GM18520 (cell line): Measurements from ENCODE around the gene RUNX1.

ENCODE experiments used
- ATAC-seq: cut with Tn5 transposase; IDR thresholded peaks from one replicate; pipeline ENCODE4 v1.9.1; 2021; ENCODE audit not compliant: unreplicated experiment

The RUNX1 gene

DNA sequence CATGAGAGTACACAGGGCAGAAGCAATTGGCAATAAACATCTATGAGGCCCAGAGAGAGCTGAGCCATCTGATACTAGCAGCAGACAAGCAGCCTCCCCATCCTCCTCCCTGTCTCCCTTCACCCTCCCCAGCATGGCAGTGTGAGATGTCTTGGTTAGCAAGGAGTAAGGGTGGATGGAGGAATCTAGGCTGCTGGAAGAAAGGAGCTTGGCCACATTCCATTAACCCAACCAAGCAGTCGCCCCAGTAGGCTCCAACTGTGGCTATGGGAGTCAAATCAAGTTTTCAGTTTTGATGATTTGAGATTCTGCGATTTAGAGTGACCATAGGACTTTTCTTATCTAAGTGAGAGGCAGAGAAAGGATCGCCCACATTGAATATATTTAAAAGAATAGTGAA is 12.9 kb upstream of the RUNX1 start:
- ATAC-seq = no peak

DNA sequence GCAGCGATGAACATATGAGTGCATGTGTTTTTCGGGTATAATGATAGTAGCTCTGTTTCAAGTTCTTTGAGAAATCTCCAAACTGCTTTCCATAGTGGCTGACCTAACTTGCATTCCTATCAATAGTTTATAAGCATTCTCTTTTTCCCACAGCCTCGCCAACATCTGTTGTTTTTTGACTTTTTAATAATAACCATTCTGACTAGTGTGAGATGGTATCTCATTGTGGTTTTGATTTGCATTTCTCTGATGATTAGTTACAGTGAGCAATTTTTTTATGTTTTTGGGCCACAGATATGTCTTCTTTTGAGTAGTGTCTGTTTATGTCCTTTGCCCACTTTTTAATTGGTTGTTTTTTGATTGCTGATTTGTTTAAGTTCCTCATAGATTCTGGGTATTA is 10.6 kb upstream of the RUNX1 start:
- no peak for ATAC-seq

DNA sequence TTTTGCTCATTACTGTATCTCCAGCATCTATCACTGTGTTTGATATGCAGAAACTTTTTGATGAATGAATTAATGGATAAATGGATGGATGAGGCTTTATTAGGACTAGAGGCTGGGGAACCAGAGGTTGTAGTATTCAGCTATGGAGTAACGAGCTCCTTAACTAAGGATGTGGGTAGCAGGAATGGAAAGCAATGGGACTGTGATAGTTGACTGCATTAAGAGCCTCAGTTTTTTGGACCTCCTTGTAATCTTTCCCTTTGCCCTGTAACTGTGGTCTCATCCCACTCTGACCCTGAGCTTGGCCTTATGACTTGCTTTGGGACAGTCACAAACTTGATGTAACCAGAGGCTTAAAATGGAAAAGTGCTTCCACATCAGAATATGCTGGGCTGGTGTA is 9.0 kb upstream of the RUNX1 start:
- no peak for ATAC-seq

DNA sequence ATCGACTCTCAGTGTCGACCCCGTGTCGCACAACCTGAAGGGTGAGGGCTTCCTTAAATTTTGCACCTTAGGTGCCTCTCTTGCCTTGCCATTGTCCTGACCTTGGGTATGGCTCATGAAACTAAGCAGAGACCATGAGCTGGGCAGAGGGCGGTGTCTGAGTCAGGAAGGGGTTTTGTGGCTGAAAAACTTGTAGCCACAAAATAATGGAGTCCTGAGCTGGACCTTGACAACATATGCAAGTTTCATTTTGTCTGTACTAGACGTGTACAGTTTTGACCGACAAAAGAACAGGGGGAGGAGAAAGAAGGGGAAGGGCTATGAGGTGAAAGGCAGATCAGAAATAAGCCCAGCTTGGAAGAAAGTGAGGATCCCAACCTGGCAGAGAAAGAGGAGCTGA is 8.3 kb upstream of the RUNX1 start:
- peak; percentile 69 for ATAC-seq

DNA sequence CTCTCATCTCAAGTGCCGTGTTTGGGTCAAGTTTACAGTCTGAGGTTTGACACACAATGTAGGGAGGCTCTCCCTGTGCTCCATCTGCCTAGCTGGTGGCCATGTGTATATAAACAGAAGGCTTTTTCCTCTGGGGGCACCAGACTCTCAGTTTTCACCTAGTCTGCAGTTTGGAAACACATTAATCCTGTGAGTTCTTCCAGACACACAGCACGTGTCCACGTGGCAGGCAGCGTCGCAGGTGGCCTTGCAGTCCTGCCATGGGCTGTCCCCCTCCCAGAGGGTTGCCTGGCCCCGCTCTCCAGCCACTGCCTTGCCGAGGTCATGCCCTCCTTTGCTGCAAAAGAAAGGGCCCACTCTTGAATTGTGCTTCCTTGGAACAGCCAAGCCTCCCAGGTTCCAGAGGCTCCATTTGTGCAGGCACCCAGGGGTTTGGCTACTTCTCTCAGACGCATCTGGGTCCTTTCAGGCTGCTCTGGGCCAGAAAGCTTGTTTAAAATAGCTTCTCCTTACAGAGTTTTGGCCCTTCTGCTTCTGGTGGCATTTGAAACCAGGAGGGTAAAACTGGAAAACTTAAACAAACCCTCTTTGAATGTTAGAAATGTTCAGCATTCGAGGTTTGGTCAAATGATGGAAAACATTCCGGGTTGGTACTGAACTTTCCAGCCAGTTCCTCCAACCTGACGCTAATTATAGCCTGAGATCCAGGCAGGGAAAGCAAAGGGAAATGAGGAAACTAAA is 4.4 kb upstream of the RUNX1 start:
- no peak for ATAC-seq

DNA sequence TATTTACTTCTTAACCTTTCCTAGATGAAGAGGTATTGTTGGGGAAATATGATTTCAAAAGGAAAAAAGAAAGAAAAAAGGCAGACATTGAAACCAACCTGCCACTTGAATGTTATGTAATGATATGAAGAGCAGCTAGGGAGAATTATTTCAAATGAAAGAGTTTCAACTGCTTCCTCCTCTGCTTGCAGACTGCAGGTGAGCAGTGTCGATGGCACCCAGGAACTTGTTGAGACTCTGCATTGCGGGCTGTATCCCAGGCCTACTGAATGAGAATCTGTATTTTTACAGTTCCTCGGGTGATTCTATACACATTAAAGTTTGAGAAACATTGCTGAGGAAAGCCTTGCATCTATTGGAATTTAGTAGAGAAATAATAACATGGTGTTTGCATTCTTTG is 3.7 kb upstream of the RUNX1 start:
- no peak for ATAC-seq

DNA sequence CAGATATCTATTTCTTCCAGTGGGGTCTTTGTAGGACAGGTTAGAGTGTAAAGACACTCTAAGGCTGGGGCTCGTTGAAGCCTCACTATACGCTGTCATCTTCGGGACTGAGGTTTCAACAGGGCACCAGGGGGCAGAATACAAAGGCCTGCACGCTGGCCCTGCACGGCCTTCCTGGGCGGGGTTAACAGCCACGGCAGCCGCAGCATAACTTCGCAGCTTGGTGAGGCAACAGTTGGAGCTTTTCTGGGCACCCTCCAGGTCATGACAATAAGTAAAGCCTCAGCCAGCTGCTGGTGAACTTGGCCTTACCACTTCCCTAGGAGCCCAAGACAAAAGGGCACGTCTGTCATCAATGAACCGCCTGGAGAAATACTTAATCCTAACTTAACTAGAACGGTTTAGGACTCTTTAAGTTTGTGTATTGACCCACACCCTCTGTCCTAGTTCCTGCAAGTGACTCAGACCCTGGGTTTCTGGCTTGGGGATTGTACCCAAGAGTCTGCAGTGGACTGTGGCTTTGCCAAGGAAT is 2.3 kb upstream of the RUNX1 start:
- ATAC-seq = no peak

DNA sequence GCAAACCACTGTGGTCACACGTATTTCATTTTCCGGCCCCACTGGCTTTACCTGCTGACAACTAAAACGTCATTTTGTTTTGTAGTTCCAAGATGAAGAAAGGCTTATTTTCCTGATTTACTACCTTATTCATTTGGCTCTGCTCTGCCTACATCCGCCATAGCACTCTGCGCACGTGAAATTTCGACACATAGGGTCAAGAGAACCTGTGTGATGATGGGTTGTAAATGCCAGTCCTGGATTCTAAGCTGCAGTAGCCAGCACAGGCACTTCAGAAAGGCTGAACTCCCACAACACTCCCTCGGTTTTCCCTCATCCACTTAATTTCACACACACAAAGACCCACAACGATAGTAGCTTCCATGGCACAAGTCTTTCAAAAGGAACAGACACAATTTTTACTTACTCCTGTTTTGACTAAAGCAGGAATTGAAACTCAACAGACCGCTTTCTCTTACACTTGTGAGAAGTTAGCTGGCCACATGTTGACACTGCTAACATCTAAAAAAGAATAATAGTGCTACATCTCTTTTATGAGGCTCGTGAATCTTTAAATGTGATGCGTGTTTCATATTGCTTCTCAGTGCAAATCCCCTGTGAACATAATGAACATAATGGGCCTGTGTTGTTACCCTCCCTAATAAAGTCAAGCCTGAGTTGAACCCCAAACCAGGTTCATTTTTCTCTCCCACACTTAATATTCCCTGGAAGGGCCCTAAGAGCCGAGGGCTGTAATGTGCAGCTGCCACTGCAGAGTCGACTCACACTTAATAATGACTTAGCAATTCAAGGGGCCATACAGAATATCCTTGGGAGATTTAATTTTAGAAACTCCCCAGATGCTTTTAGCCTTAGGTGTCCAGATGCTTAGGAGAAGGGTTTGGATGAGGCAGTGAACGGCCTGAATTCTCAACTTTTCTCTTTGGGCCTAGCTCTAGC is 1.5 kb upstream of the RUNX1 start:
- no peak for ATAC-seq

DNA sequence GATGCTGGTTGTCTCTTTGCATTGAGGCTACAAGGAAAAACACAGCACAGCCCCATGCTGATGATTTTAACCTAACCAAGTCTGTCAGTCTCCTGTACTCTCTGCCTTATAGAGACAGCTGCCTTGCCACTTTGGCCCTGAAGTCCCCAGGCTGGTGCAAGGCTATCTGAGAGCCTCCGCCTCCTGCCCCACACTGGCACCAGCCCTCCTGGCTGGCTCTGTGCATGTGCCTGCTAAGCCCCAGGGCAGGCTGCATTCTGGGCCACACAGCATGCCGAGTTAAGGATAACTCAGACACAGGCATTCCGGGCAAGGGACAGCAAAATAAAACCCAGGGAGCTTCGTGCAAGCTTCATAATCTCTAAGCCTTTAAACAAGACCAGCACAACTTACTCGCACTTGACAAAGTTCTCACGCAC is 910 bp downstream of the RUNX1 start:
- ATAC-seq = no peak

DNA sequence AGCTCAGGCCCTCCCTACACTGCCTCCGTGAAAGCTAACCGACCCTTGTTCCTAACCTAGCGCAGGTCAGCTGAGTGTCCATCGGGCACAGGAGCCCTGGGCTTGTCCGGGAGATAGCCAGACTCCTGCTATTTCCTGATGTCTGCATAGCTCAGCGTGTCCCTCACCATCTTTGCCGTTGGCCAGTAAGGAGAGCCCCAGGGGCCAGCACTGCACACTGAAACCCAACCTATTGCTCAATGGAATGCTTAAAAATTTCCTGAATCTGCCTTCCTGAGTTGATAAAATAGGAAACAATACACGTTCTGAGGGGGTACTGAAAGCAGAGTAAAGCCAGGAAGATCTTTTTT is 2.2 kb downstream of the RUNX1 start:
- no peak for ATAC-seq

DNA sequence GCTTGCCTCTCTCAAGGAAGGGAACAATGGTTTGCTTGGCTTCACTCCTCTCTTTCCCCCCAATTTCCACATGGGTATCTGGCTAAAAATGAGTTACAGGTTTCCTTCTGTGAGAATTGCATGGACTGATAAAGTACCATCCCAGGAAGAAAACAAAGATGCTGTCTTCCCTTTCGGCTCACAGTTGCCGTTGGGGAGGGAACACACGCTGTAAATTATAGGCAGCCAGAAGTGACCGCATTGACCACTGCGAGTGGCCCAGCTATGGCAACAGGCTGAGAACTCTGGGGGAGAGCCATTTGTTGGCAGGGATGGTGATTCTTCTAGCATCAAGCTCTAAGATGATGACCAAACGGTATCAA is 2.9 kb downstream of the RUNX1 start:
- no peak for ATAC-seq

DNA sequence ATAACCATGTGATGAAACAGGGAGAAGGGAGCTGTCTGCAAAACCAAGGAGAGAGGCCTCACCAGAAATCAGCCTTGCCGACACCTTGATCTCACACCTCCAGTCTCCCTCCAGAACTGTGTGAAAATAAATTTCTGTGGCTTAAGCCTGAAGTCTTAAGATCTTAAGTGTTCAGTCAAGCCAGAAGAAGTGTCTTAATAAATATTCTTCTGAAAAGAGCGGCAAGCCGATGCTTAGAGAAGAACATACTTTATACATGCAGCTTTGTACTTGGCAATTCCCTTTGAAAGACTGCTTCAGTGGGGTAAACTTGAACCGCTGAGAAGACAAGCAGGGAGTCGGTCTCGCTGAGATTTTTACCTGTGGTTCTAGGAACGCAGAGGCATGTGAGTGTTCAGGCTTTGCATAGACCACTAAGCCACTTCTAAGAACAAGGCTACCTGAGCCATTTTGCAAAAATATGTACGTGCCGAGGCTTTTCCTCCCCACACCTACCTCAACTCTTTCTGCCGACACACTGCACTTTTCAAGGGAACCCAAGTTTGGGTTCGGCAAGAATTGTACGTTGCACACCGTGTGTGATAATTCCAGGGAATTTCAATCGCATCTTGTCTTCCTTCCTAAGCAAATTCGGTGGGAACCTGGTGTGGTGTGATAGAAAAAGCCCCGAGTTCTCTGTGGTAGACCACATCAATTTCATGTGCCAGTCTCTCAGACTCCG is 3.4 kb downstream of the RUNX1 start:
- ATAC-seq = no peak

DNA sequence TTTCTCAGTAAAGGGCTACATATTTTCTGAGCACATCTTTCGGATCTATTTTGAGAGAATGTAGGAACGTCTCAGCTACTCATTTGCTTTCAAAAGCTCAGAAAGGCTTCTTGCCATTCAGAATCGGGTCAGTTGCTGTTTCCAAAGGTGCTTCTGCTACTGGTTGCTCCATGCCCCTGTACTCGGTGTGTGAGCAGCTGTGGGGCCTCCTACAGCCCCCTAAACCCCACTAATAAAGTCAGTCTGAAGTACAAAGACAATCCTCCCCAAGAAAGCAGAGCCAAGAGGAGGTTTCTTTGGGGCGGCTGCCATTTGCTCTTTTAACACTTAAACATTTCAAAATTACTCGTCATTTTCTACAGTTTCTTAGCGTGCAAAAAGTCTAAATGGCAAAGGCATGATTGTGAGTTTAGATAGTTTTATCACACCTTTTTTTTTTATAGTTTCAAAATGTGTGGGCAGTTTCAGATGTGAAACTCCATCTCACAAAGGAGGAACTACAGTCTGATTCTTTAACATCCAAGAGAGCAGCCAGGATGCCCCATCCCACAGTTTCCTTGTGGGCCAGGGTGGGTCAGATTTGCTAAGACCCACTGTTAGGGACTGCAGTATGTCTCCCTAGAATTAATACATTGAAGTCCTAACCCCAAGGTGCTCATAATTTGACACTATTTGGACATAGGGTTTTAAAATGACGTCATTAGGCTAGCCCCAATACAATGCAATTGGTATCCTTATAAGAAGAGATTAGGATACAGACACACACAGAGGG is 4.1 kb downstream of the RUNX1 start:
- ATAC-seq = no peak

DNA sequence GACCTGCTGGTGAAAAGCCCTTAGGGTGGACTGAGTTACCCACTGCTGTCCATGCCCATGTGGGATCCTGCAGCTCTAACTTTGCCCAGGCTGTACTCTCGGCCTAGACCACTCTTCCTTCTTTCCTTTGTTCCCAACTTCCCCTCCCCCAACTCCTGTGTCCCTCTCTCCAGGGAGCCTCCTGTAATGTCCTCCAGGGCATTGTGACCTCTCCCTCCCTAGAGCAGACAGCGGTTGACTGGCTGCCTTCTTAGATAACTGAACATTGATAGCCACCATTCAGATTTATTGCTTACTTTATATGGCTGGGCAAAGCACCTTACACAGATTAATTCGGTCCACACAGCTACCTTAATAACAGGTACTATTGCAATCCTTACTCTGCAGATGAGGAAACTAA is 5.0 kb downstream of the RUNX1 start:
- no peak for ATAC-seq

DNA sequence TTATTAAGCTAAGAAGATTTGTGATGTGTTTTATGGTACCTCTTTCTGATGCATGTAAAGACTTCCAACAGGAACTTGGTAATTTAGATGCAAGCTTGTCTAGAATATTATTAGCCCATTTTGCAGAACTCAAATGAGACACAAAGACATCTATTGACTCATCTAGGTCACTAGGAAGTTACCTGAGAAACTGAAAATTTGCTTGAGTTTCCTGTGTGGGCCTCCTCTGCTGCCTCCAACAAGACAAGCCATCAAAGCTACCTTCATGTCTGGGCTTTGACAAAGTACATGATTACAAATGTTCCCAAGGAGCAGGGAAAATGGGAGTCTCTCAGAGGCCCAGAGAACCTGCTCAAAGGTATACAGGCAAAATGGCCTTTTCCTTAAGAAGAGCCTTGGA is 5.6 kb downstream of the RUNX1 start:
- no peak for ATAC-seq

DNA sequence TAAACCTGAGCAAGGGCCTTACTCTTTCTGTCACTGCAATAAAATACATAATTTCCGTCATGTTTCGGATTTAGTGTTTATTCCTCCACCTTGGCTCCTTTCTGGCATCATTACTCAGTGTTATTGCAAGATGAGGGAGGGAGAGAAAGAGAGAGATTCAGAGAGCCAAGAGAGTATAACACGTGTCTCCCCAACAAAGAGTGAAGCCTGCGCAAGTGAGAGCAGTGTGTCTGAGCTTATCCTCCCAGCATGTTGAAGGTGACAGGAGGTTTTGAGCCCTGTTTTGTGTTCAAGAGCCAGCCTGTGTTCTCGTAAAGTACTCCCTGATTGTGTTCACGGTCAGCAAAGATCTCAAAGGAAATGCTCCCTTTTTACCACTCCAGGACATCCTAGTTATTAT is 6.3 kb downstream of the RUNX1 start:
- ATAC-seq = no peak

DNA sequence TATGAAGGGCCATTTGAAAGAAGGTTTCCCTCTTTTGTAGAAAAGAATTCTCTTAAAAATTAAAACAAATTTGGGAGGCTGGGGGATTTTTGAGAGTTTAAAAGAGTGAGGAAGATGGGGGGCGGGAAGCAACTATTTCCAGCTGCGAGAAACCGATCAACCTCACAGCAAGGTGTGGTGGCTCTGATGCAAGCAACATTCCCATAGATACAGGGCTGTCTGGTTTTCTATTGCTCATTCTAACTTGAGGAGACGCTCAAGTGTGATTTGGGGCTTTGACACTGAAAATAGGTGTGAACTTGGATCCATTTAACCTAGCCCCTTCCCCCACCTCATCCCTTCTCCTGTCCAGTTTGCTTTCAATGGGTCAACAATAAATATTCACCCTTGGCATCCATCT is 7.2 kb downstream of the RUNX1 start:
- ATAC-seq = no peak

DNA sequence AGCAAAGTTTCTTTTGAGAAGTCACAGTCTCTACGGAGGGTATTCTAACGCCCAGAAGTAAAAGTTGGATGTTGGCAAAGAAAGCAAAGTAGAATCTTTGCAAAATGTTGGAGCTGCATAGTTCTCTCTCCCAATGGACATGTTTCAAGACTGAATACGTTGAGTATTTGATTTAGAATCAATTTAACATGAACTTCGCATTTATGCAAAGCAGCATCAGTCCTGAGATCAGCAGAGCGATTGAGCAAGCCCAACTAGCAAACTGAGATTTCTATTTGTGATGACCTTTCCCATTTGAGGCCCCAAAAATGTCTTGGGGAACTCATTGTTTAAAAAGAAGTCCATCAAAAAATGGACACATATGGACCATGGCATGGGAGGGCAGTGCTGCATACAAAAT is 8.0 kb downstream of the RUNX1 start:
- ATAC-seq = no peak

DNA sequence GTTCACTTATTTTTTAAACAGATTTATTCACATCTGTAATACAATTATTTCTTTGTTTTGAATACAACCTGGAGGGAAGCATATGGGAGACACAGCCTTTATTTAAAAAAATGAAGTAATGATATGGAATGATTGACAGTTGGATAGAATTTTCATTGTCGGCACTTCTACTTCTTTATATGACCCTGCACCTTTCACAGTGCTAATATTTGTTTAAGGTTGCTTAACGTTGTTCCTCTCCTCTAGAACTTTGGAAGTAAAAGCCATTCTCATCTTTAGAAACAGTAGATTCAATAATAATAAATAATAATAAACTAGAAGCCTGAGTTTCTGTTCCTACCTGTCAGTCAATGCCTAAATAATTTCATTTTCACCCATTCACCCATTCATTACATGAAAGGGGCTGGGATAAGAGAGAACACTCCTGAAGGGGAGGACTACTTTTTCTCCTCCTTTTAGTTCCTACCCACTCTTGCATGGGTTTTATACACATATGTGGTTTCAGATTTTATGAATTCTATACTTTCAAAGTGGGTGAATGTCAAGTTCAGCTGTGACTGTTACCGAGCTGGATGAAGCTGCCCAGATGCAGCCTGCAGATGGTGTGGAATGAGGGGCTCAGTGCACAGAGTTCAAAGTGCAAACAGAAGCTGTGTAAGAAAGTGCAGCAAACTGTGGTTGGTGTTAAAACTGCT is 9.4 kb downstream of the RUNX1 start:
- ATAC-seq = no peak

DNA sequence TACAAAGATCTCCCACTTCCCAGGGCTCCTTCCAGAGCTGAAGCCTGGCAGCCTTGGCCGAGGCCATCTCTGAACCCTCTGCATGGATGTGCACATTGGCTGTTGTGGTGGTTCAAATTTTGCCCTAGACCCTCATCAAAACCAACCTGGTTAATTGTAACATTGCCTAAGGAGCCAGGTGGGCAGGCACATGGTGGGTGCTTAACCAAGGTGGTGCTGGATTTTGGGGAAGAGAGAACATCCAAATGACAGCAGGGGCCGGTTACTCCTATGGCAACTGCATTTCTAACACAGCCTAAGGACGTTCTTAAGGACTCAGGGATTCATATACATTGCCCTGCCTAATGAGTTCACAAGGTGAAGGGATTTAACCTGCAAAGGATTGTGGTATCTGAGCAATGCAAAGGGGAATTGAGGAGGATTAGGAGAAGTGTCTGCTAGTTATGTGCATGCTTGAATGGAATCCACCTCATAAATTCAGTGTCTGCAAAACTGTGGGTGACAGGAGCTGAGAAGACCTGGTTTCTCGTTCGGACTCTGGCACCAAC is 10.3 kb downstream of the RUNX1 start:
- ATAC-seq = no peak
